H1 (cell line): ENCODE measurements around the gene ARMCX1. TPM values are rescaled to one million over a fixed set of nuclear protein-coding genes. Genes with fewer than 3 reads are reported as not detected.
"Not testable (repeated sequence)": the region's sequence is repeated elsewhere in the genome, so short reads cannot be mapped to it uniquely, and the experiment has no call there.

ENCODE experiments used
- CTCF ChIA-PET: fragments of 300-600 bp; sonication (Branson Sonifier 250); formaldehyde crosslinking; loops from one replicate; lab custom pipeline; 2021; ENCODE audit not compliant: partially characterized antibody; lab: Charles Lee
- POLR2A ChIA-PET: fragments of 300-600 bp; sonication (Branson Sonifier 250); formaldehyde crosslinking; loops from one replicate; lab custom pipeline; 2021; ENCODE audit warnings: inconsistent platforms; ENCODE audit not compliant: partially characterized antibody; lab: Charles Lee
- DNase-seq, 2 experiments: peaks; one replicate each; pipeline versions ENCODE4 v3.0.0 to v3.0.0-alpha.2; 2010 to 2022; ENCODE audit warnings: low spot score in 2 of 2, low read depth in 1 of 2, mixed read lengths in 1 of 2
- FAIRE-seq: peaks from 2 replicates; lab custom pipeline; 2011; peaks lifted over from hg19 to GRCh38; lab: Jason Lieb, UNC
- H2AFZ ChIP-seq: 2 replicates; pipeline ENCODE4 v1.8.1; 2012; ENCODE audit warnings: low read length, inconsistent platforms
- H2AK5ac ChIP-seq: 2 replicates; pipeline ENCODE4 v1.6.1; 2013; ENCODE audit warnings: low read depth, low read length
- H2BK120ac ChIP-seq: replicated peaks from 2 replicates; pipeline ENCODE3; 2013; ENCODE audit warnings: low read depth, low read length, inconsistent platforms
- H2BK12ac ChIP-seq: 2 replicates; pipeline ENCODE4 v1.6.1; 2013; ENCODE audit warnings: low read depth, low read length
- H2BK15ac ChIP-seq: 2 replicates; pipeline ENCODE4 v1.6.1; 2013; ENCODE audit warnings: low read length
- H2BK20ac ChIP-seq: 2 replicates; pipeline ENCODE4 v1.6.1; 2013; ENCODE audit warnings: low read length
- H2BK5ac ChIP-seq: 2 replicates; pipeline ENCODE4 v1.6.1; 2013; ENCODE audit warnings: low read depth, low read length
- H3K14ac ChIP-seq: 2 replicates; pipeline ENCODE4 v1.6.1; 2013; ENCODE audit warnings: inconsistent platforms; ENCODE audit not compliant: insufficient read length
- H3K18ac ChIP-seq: 2 replicates; pipeline ENCODE4 v1.6.1; 2013; ENCODE audit warnings: low read length; ENCODE audit errors: extremely low read depth
- H3K23ac ChIP-seq: 2 replicates; pipeline ENCODE4 v1.6.1; 2013; ENCODE audit warnings: inconsistent platforms; ENCODE audit not compliant: insufficient read length
- H3K23me2 ChIP-seq: 2 replicates; pipeline ENCODE4 v1.6.1; 2013; ENCODE audit warnings: low read depth, low read length
- H3K27ac ChIP-seq: 2 replicates; pipeline ENCODE4 v1.6.1; 2011; ENCODE audit warnings: low read depth, low read length, inconsistent platforms
- H3K27me3 ChIP-seq, 4 experiments: replicated peaks in 1 of 4; 1 replicate in 1 of 4; 2 replicates in 3 of 4; pipeline versions ENCODE4 v1.6.1 to v1.8.1; 2011 to 2013; ENCODE audit warnings: low read length in 3 of 4, mild to moderate bottlenecking in 3 of 4, inconsistent platforms in 2 of 4, mixed read lengths in 2 of 4, moderate library complexity in 1 of 4; ENCODE audit not compliant: control insufficient read depth in 3 of 4, insufficient read depth in 3 of 4; ENCODE audit errors: extremely low read depth in 1 of 4
- H3K36me3 ChIP-seq, 4 experiments: 2 replicates each; pipeline versions ENCODE4 v1.6.1 to v1.8.1; 2011 to 2013; ENCODE audit warnings: mild to moderate bottlenecking in 4 of 4, low read length in 3 of 4, moderate library complexity in 2 of 4, control low read depth in 1 of 4, inconsistent platforms in 1 of 4; ENCODE audit not compliant: insufficient read depth in 4 of 4, control insufficient read depth in 2 of 4
- H3K4ac ChIP-seq: replicated peaks from 2 replicates; pipeline ENCODE3; 2013; ENCODE audit warnings: low read length, low read depth, mixed read lengths, inconsistent platforms; ENCODE audit not compliant: insufficient read length
- H3K4me1 ChIP-seq, 4 experiments: replicated peaks in 1 of 4; 1 replicate in 1 of 4; 2 replicates in 3 of 4; pipeline versions ENCODE4 v1.6.1 to v1.8.1; 2011 to 2013; ENCODE audit warnings: low read length in 3 of 4, inconsistent platforms in 2 of 4, mixed read lengths in 1 of 4; ENCODE audit not compliant: insufficient read depth in 4 of 4, control insufficient read depth in 3 of 4
- H3K4me2 ChIP-seq, 2 experiments: 2 replicates each; pipeline versions ENCODE4 v1.6.1 to v1.8.1; 2011 to 2013; ENCODE audit warnings: low read depth in 2 of 2, low read length in 2 of 2, control low read depth in 1 of 2, inconsistent platforms in 1 of 2, mild to moderate bottlenecking in 1 of 2; ENCODE audit not compliant: insufficient read depth in 1 of 2
- H3K4me3 ChIP-seq, 4 experiments: fragments of 200-600, 300-600 bp in 1 of 4; sonication (generic), shearing (Covaris generic), sonication (Bioruptor Twin) in 1 of 4; 2 replicates each; pipeline versions ENCODE4 v1.5.1 to v1.8.1; 2011 to 2016; ENCODE audit warnings: low read length in 4 of 4, low read depth in 3 of 4, control low read depth in 2 of 4, inconsistent platforms in 2 of 4, mild to moderate bottlenecking in 2 of 4, mixed read lengths in 1 of 4, moderate library complexity in 1 of 4; ENCODE audit not compliant: insufficient read depth in 2 of 4; ENCODE audit errors: extremely low read depth in 1 of 4
- H3K56ac ChIP-seq: replicated peaks from 2 replicates; pipeline ENCODE3; 2013; ENCODE audit warnings: low read depth, mild to moderate bottlenecking, mixed read lengths, low read length, inconsistent platforms; ENCODE audit not compliant: insufficient read length
- H3K79me1 ChIP-seq: 2 replicates; pipeline ENCODE4 v1.6.1; 2013; ENCODE audit warnings: low read depth, low read length, control low read depth
- H3K79me2 ChIP-seq, 2 experiments: 2 replicates each; pipeline versions ENCODE4 v1.6.1 to v1.8.1; 2012 to 2013; ENCODE audit warnings: low read length in 2 of 2, mild to moderate bottlenecking in 2 of 2, inconsistent platforms in 1 of 2; ENCODE audit not compliant: insufficient read depth in 2 of 2, control insufficient read depth in 1 of 2
- H3K9ac ChIP-seq, 4 experiments: replicated peaks in 1 of 4; 1 replicate in 1 of 4; 2 replicates in 3 of 4; pipeline versions ENCODE4 v1.6.1 to v1.8.1; 2011 to 2013; ENCODE audit warnings: low read depth in 3 of 4, low read length in 3 of 4, control low read depth in 2 of 4, mild to moderate bottlenecking in 2 of 4, moderate library complexity in 2 of 4, inconsistent platforms in 1 of 4; ENCODE audit errors: extremely low read depth in 1 of 4
- H3K9me3 ChIP-seq, 2 experiments: 2 replicates each; pipeline versions ENCODE4 v1.6.1 to v1.8.1; 2012 to 2013; ENCODE audit warnings: mild to moderate bottlenecking in 2 of 2, moderate library complexity in 2 of 2, control low read depth in 1 of 2, inconsistent platforms in 1 of 2, low read depth in 1 of 2, low read length in 1 of 2, mixed read lengths in 1 of 2; ENCODE audit not compliant: insufficient read depth in 2 of 2
- H4K20me1 ChIP-seq, 2 experiments: replicated peaks in 1 of 2; 2 replicates each; pipeline versions ENCODE3 to v1.8.1; 2011 to 2013; ENCODE audit warnings: inconsistent platforms in 2 of 2, low read length in 2 of 2, mild to moderate bottlenecking in 1 of 2; ENCODE audit not compliant: insufficient read depth in 2 of 2, control insufficient read depth in 1 of 2
- H4K5ac ChIP-seq: 2 replicates; pipeline ENCODE4 v1.6.1; 2013; ENCODE audit warnings: low read length, low read depth, mixed read lengths, inconsistent platforms; ENCODE audit not compliant: insufficient read length
- H4K8ac ChIP-seq: 2 replicates; pipeline ENCODE4 v1.8.0; 2013; ENCODE audit warnings: mild to moderate bottlenecking, moderate library complexity, low read length, inconsistent platforms; ENCODE audit not compliant: insufficient read depth; ENCODE audit errors: extremely low read depth
- H4K91ac ChIP-seq: replicated peaks from 2 replicates; pipeline ENCODE3; 2013; ENCODE audit warnings: low read length, mixed read lengths, inconsistent platforms; ENCODE audit not compliant: insufficient read length
- WGBS, 2 experiments: shearing (Covaris generic) in 1 of 2; methylation state at CpG; one replicate each; pipeline versions ENCODE4 v1.1.6 to v1.1.7; 2013 to 2015; ENCODE audit warnings: low lambda C conversion rate in 2 of 2, mixed read lengths in 2 of 2, inconsistent platforms in 1 of 2, low coverage in 1 of 2, missing lambda C conversion rate in 1 of 2; ENCODE audit not compliant: insufficient replicate concordance in 2 of 2, insufficient coverage in 1 of 2, insufficient read length in 1 of 2; ENCODE audit errors: extremely low coverage in 1 of 2, missing lambda C conversion rate in 1 of 2; 5-methylcytosine and 5-hydroxymethylcytosine counted together
- polyA plus RNA-seq, 7 experiments: library from polyadenylated mRNA; depleted of rRNA in 3 of 7; stranded (reverse) in 5 of 7; unstranded in 2 of 7; fragments of >200 nt in 5 of 7; fragments of 200-250 nt in 2 of 7; gene quantifications; 1 replicate in 5 of 7; 2 replicates in 1 of 7; 4 replicates in 1 of 7; pipeline versions ENCODE4 v1.2.1 to v1.2.3, GENCODE V29; 2011 to 2013; ENCODE audit warnings: missing spikeins in 2 of 7, mixed read lengths in 2 of 7
- total RNA-seq: library from RNA; stranded (reverse); fragmentation: NEBNext Ultra II Directional; extraction: Animal tissue kit (Norgen Biotek cat#: 25700); gene quantifications from 2 replicates; pipeline ENCODE4 v1.2.1, GENCODE V29; 2021

The ARMCX1 gene
- total and polyA plus RNA-seq, 2 of the 8 experiments (the other 6 are each of a cell fraction or from before 2014, with no cell fraction given) = 12.5 to 29.1 TPM

GRCh38 chrX:101502929-101503328 is 47.4 kb upstream of the ARMCX1 start:
- H4K5ac ChIP-seq, FAIRE-seq: not testable (repeated sequence)
- no CpG with 5 or more reads among the region's 1 CpG for WGBS, 2 experiments

More at GRCh38 chrX:101502929-101503328, 47.4 kb upstream of the ARMCX1 start:
- H3K18ac ChIP-seq, H2BK20ac ChIP-seq, H3K27me3 ChIP-seq, POLR2A ChIA-PET, H3K23me2 ChIP-seq, H2BK15ac ChIP-seq, H3K79me2 ChIP-seq, H3K9me3 ChIP-seq, H3K56ac ChIP-seq, H3K79me1 ChIP-seq, H4K8ac ChIP-seq, H2BK5ac ChIP-seq, H3K27ac ChIP-seq, H2AK5ac ChIP-seq, H3K4me1 ChIP-seq, H2BK12ac ChIP-seq, H3K36me3 ChIP-seq, H3K9ac ChIP-seq, H4K91ac ChIP-seq, H3K4ac ChIP-seq, H3K23ac ChIP-seq, DNase-seq, H3K14ac ChIP-seq, H4K20me1 ChIP-seq, H3K4me2 ChIP-seq, H3K4me3 ChIP-seq, H2AFZ ChIP-seq, CTCF ChIA-PET, H2BK120ac ChIP-seq: not testable (repeated sequence)
